HFF-Myc (cell line): Measurements from ENCODE around the gene MCOLN1.

Experiments used
- DNase-seq: peaks from one replicate; pipeline ENCODE4 v3.0.0-alpha.2; 2011; ENCODE audit warnings: low read depth; ENCODE audit errors: extremely low read depth
- H3K4me3 ChIP-seq: replicated peaks from 2 replicates; pipeline ENCODE4 v1.5.1; 2011; ENCODE audit warnings: low read depth, mild to moderate bottlenecking, control low read depth, low read length
- TF ChIP-seq, protein P1 (sequence below): IDR thresholded peaks from 2 replicates; pipeline ENCODE4 v1.5.1; 2012; ENCODE audit warnings: mild to moderate bottlenecking, low read depth, low read length, control low read depth; ENCODE audit errors: missing control alignments

The MCOLN1 gene

DNA sequence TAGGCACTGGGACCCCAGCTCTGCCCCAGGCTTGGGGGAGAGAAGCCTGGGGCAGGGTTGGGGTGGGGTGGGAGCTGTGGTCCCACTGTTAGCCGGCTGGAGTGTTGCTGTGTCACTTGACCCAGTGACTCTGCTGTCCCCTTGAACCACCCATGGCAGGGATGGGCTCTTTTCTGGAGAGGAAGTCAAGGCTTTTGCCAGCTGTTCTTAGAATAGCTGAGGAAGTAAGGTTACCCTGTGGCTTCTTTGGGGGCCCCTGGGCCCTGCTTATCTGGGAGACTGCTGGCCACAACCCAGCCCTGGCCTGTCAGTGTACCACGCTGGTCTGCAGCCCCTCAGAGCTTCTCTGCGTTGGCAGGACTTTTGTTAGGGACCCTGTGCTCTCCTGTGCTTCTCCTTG, 22.2 kb downstream of the MCOLN1 start:
- TF ChIP-seq, protein P1, sequence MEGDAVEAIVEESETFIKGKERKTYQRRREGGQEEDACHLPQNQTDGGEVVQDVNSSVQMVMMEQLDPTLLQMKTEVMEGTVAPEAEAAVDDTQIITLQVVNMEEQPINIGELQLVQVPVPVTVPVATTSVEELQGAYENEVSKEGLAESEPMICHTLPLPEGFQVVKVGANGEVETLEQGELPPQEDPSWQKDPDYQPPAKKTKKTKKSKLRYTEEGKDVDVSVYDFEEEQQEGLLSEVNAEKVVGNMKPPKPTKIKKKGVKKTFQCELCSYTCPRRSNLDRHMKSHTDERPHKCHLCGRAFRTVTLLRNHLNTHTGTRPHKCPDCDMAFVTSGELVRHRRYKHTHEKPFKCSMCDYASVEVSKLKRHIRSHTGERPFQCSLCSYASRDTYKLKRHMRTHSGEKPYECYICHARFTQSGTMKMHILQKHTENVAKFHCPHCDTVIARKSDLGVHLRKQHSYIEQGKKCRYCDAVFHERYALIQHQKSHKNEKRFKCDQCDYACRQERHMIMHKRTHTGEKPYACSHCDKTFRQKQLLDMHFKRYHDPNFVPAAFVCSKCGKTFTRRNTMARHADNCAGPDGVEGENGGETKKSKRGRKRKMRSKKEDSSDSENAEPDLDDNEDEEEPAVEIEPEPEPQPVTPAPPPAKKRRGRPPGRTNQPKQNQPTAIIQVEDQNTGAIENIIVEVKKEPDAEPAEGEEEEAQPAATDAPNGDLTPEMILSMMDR, result no peak
- no peak for DNase-seq
- no peak overlapping the region for H3K4me3 ChIP-seq

DNA sequence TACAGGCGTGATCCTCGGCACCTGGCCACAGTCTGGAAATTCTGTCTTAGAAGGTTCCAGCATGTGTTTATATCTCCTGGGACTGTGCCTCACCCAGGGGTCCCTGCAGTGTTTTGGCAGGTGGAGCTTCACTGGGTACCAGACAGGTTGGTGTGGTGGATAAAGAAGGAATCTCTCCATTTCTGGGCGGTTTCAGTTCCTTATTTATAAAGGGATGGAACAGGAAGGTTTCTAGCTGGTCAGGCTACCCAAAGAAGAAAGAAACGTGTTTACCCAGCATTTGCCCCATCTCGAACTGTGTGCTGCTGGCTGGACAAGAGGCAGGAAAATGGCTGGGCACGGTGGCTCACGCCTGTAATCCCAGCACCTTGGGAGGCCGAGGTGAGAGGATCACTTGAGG, 22.9 kb downstream of the MCOLN1 start:
- DNase-seq, result no peak
- no peak overlapping the region for H3K4me3 ChIP-seq
- TF ChIP-seq, protein P1, result no peak

DNA sequence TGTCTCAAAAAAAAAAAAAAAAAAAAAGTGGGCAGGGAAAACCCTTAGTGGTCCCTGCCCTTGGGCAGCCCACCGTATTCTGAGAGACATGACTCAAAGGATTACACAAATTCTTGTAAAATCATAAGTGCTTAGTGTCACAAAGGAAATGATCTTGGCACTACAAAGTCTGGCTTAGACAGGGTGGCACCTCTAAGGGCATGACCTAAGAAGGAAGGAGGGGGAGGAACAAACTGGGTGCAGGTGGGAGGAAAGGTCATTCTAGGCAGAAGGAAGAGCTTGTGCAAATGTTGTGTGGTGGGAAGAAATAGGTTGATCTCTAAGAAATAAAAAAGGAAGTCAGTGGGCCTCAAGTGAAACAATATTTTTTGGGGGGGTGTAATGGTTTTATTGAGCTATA, 23.5 kb downstream of the MCOLN1 start:
- TF ChIP-seq, protein P1, result no peak
- DNase-seq, result no peak
- no peak overlapping the region for H3K4me3 ChIP-seq

DNA sequence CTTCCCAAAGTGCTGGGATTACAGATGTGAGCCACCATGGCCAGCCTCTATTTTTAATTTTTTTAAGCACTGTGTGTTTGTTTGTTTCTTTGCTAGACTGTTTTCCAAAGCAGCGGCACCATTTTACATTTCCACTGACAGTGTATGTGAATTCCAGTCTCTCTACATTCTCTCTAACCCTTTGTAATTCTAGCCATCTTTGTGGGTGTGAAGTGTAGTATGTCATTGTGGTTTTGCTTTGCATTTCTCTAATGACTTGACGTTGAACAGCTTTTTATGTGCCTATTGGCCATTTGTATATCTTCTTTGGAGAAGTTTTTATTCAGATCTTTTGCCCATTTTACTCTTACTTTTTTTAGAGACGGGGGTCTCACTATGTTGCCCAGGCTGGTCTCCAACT, 24.7 kb downstream of the MCOLN1 start:
- H3K4me3 ChIP-seq, result no peak overlapping the region
- TF ChIP-seq, protein P1, result no peak
- DNase-seq, result no peak

DNA sequence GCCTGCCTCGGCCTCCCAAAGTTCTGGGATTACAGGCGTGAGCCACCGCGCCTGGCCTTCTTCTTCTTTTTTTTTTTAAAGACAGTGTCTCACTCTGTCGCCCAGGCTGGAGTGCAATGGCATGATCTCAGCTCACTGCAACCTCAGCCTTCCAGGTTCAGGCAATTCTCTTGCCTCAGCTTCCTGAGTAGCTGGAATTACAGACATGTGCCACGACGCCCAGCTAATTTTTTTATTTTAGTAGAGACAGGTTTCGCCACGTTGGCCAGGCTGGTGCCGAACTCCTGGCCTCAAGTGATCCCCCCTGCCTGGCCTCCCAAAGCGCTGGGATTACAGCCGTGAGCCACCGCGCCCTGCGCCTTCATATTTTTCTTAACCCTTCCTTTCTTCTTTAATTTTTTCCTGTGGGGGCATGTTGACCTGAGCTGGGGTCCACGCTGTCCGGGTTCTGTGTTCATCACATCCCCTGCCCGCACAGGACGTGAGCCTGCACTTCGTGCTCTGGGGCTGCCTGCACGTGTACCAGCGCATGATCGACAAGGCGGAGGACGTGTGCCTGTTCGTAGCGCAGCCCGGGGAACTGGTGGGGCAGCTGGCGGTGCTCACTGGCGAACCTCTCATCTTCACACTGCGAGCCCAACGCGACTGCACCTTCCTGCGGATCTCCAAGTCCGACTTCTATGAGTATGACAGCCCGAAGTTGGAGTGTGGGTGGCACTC, 27.2 kb downstream of the MCOLN1 start:
- no peak overlapping the region for H3K4me3 ChIP-seq
- DNase-seq, result no peak
- TF ChIP-seq, protein P1, result no peak

- DNase-seq, result no peak
- no peak overlapping the region for H3K4me3 ChIP-seq
- TF ChIP-seq, protein P1, result no peak
These were observed 27.8 kb downstream of the MCOLN1 start for GRCh38 chr19:7550169-7550770.
